ENCODE measurements around the gene UNKL.

- no peak for TF ChIP-seq CTCF (IDR thresholded peaks at IDR 0.05)
- no peak for TF ChIP-seq POLR2A (IDR thresholded peaks at IDR 0.05)
Measured at GRCh38 chr16:1459967-1460366, 45.5 kb upstream of the UNKL start.
